LNCAP (cell line): ENCODE measurements around the gene YAP1.

Experiments
- TF ChIP-seq, protein P1 (sequence below): fragments of 450-650 bp; IDR thresholded peaks from 2 replicates; pipeline ENCODE4 v1.5.1; 2017; ENCODE audit warnings: mild to moderate bottlenecking

Gene YAP1

DNA sequence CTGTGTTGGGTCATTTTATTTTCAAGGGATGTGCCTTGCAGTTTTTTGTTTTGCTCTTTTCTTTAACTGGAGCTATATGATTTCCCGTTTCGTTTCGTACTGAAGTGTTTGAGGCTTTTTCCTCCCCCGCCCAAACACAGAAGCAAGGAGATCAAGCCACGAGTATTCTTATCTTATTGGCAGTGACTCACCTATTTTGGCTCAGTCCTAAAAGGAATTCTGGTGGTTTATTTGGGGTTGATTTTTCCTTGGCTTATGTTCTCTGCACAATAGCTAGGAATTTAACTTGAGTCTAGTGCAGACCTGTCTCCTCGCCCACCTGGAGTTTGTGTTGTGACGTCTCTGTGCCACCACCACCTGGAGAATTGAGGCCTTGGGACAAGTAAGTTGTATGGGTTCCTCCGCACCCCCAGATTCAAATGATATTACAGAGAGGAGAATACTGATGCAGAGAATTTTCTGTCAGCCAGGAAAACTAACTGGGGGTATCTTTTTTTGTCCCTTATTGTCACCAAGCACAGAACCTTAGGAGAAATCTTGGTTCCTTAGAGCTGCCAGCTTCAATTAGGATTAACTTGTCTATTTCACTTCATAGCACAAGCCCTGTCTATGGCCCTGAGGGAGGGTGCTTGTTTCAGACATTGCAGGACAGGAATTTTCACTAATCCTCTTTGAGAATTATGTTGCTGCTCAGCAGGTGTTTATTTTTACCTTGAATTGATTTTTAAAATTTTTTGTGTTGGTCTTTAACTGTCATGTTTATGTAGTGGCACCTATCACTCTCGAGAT lies 116.6 kb downstream of the YAP1 start:
- TF ChIP-seq, protein P1, sequence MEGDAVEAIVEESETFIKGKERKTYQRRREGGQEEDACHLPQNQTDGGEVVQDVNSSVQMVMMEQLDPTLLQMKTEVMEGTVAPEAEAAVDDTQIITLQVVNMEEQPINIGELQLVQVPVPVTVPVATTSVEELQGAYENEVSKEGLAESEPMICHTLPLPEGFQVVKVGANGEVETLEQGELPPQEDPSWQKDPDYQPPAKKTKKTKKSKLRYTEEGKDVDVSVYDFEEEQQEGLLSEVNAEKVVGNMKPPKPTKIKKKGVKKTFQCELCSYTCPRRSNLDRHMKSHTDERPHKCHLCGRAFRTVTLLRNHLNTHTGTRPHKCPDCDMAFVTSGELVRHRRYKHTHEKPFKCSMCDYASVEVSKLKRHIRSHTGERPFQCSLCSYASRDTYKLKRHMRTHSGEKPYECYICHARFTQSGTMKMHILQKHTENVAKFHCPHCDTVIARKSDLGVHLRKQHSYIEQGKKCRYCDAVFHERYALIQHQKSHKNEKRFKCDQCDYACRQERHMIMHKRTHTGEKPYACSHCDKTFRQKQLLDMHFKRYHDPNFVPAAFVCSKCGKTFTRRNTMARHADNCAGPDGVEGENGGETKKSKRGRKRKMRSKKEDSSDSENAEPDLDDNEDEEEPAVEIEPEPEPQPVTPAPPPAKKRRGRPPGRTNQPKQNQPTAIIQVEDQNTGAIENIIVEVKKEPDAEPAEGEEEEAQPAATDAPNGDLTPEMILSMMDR = no peak

DNA sequence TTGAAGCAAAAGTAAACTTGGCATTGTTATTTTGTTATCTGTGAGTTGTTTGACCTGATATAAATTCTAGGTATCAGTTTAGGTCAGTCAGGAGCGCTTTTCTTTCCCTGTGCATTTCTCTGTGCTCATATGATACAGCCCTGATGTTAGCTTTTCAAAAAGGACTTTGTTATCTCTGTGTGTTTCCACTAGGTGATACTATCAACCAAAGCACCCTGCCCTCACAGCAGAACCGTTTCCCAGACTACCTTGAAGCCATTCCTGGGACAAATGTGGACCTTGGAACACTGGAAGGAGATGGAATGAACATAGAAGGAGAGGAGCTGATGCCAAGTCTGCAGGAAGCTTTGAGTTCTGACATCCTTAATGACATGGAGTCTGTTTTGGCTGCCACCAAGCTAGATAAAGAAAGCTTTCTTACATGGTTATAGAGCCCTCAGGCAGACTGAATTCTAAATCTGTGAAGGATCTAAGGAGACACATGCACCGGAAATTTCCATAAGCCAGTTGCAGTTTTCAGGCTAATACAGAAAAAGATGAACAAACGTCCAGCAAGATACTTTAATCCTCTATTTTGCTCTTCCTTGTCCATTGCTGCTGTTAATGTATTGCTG lies 119.4 kb downstream of the YAP1 start:
- TF ChIP-seq, protein P1 = no peak

DNA sequence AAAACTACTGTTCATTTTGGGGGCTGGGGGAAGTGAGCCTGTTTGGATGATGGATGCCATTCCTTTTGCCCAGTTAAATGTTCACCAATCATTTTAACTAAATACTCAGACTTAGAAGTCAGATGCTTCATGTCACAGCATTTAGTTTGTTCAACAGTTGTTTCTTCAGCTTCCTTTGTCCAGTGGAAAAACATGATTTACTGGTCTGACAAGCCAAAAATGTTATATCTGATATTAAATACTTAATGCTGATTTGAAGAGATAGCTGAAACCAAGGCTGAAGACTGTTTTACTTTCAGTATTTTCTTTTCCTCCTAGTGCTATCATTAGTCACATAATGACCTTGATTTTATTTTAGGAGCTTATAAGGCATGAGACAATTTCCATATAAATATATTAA lies 119.9 kb downstream of the YAP1 start:
- TF ChIP-seq, protein P1 = no peak

DNA sequence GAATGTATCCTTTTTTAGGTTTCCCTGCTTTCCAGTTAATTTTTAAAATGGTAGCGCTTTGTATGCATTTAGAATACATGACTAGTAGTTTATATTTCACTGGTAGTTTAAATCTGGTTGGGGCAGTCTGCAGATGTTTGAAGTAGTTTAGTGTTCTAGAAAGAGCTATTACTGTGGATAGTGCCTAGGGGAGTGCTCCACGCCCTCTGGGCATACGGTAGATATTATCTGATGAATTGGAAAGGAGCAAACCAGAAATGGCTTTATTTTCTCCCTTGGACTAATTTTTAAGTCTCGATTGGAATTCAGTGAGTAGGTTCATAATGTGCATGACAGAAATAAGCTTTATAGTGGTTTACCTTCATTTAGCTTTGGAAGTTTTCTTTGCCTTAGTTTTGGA lies 120.7 kb downstream of the YAP1 start:
- TF ChIP-seq, protein P1 = no peak

DNA sequence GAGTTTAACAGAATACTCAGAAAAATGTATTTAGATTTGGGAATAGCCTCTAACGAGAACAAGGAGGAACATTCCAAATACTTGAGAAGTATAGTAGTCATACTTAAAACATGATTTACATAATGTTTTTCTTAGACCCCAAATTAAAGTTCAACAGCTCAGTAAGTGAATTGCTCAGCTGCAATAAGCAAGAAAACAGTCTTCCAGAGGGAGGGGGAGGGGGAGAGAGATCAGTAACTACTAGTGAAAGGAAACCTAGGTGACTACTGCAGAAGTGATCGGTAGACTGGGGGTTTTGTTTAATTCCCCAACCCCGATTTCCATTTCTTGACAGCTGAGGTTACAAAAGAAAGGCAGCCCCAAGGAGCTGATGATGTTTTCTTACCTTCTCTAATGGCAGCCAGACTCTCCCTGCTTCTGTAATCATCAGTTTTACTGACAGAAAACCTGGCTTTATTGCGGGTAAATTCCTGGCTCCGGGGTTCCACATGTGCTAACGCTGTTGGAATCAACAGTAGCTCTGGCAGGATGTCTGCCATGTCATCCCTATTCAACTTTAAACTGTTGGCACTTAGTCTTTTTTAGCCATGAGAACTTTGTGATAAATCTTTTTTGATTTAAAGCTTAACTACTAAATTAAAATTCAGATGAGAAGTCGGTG lies 124.7 kb downstream of the YAP1 start:
- TF ChIP-seq, protein P1 = no peak

DNA sequence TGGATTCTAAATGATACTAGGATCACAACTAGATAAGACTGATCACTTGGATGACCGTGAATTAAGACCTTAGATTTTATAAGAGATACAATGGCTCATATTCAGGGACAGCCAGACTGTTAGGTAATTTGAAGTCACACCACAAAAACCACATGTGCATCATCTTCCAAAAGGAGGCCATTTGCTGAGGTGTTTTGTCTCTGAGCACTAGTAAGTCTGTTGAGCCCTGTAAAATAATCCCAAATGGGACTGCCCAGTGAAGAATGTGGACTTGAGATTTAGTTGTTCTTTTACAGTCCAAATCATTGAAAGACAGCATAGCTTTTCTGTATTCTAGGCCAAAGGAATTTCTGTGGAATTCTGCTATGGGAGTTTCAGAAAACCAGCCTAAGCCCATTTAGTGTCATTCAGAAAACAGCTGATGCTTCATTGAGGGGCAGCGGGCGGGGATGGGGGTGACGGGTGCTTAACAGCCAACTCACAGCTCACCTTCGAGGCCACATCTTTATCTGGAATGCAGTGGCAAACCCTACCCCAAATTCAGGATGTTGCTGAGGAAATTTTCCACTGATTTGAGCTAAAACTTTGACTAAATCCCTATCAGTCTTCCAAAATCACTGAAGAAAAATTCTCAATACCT lies 127.0 kb downstream of the YAP1 start:
- TF ChIP-seq, protein P1 = no peak

DNA sequence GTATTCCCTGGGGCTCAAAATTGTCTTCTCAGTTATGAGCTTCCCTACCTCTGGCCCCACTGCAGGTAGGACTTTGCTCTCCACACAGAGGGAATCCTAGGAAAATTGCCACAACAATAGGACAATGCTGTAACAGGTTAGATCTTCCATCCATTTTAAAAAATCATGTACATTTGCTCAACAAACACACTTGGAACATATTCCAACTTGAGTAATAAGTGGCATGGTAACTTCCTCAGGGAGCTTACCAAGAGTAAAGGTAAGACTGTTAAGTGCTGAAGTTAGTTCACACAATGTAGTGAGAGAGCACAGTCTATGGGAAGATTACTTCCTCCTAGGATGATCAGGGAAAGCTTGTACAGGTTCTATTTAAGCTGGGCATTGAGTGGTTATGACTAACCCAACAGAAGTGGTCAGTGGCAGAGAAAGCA lies 128.2 kb downstream of the YAP1 start:
- TF ChIP-seq, protein P1 = no peak
